Measurements from ENCODE around the gene LYL1.

Gene LYL1

DNA sequence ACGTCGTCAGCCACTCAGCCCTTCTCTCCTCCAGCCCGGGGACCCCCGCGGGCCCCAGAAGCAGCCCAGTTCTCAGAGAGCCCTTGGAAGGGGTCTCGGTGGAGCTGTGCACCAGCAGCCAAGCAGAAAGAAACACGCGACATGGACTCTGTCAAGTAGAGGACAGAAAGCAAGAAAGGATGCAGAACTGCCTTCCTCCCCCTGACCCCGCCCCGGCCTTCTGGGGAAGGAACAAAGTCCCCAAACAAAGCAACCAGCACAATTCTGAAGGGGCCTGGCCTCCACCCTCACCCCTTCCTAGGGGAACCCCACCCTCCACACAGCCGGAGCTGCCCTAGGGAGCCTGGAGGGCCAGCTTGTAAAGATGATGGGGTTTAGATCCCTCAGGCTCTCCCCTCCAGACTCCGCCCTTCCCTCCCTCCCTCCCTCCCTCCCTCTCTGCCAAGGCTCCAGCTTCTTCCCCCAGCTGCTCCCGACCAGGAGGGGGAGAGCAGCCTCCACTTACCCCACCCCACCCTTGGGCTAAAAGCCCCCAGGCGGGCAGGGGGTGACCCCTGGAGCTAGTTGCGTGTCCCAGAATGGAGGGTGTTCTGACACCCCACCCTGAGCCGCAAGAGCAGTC is 7.8 kb downstream of the LYL1 start:
- peaks cover 79% of the 10 kb centered on the region for H3K27me3 ChIP-seq (ENCODE audit: control insufficient read depth, insufficient read depth, low read length)
- no peaks in the 10 kb centered on the region for H3K9me3 ChIP-seq (ENCODE audit: control insufficient read depth, insufficient read depth, low read depth, low read length)
- no peak overlapping the region for H3K27ac ChIP-seq (ENCODE audit: low read depth, low read length)
- peak overlapping the region; percentile 61 for H3K4me3 ChIP-seq (ENCODE audit: low read depth, low read length)
- H3K36me3 ChIP-seq (ENCODE audit: control insufficient read depth, insufficient read depth, low read length) = no peaks in the 10 kb centered on the region
- H3K4me1 ChIP-seq (ENCODE audit: control insufficient read depth, insufficient read depth, low read length) = peaks cover 34% of the 10 kb centered on the region
- no peak overlapping the region for H3K9ac ChIP-seq (ENCODE audit: low read length)

DNA sequence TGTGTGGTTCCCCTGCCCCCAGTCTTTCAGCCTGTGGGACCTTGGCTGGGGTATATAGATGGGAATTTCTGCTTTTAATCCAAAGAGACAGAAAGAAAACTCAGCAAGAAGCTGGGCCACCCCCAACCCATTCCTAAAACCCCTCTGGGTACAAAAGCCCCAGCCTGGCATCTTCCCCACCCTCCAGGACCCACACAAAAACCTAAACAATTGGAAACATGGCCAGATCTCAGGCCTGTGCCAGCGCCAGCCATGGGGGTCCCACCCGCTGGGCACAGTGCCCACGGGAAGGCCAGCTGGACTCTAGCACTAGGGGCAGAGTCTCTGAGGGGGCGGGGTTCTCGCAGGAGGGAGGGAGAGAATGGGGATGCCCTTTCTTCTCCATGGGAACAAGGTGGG is 8.6 kb downstream of the LYL1 start:
- H3K9me3 ChIP-seq (ENCODE audit: control insufficient read depth, insufficient read depth, low read depth, low read length) = no peaks in the 10 kb centered on the region
- H3K36me3 ChIP-seq (ENCODE audit: control insufficient read depth, insufficient read depth, low read length) = no peaks in the 10 kb centered on the region
- peaks cover 34% of the 10 kb centered on the region for H3K4me1 ChIP-seq (ENCODE audit: control insufficient read depth, insufficient read depth, low read length)
- no peak overlapping the region for H3K27ac ChIP-seq (ENCODE audit: low read depth, low read length)
- H3K27me3 ChIP-seq (ENCODE audit: control insufficient read depth, insufficient read depth, low read length) = peaks cover 75% of the 10 kb centered on the region
- peak overlapping the region; percentile 61; the same call in 1 of the 2 replicates for H3K4me3 ChIP-seq (ENCODE audit: low read depth, low read length)
- H3K9ac ChIP-seq (ENCODE audit: low read length) = no peak overlapping the region

DNA sequence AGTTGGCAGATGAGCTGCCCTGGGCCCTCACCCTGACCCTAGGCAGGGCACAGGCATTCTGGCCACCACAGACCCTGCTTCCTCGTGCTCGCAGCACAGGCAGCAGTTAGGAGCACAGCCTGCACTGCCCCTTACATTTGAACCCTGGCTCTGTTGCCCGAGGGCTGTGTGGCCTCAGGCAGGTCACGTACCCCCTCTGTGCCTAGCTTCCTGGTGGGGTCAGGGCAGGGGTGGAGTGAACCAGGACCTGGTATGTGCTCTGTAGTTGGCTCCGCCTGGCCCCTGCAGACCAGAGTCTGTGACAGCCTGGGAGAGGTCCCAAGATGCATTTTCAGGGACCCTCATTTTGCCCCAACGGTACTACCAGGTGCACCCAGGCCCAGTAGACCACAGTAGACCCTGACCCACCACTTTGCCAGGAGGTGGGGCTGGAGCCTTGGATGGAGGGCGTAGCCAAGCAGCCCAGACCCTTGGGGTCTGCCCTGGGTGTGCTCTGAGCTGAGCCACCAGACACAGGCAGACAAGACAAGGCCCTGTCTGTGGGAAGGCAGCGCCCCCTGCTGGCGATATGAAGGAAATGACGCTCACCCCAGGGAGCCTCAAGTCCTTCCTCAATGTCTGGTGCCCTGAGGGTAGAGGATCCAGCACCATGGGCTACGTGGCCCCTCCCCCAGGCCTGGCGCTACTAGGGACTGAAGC is 9.1 kb downstream of the LYL1 start:
- Histone ChIP-seq H3K9ac (ENCODE audit: low read length) (no peak overlapping the region), H3K4me3 (ENCODE audit: low read depth, low read length) (no peak overlapping the region), H3K4me1 (ENCODE audit: control insufficient read depth, insufficient read depth, low read length) (peaks cover 34% of the 10 kb centered on the region), H3K27me3 (ENCODE audit: control insufficient read depth, insufficient read depth, low read length) (peaks cover 69% of the 10 kb centered on the region), H3K9me3 (ENCODE audit: control insufficient read depth, insufficient read depth, low read depth, low read length) (no peaks in the 10 kb centered on the region), H3K36me3 (ENCODE audit: control insufficient read depth, insufficient read depth, low read length) (no peaks in the 10 kb centered on the region), H3K27ac (ENCODE audit: low read depth, low read length) (no peak overlapping the region)

DNA sequence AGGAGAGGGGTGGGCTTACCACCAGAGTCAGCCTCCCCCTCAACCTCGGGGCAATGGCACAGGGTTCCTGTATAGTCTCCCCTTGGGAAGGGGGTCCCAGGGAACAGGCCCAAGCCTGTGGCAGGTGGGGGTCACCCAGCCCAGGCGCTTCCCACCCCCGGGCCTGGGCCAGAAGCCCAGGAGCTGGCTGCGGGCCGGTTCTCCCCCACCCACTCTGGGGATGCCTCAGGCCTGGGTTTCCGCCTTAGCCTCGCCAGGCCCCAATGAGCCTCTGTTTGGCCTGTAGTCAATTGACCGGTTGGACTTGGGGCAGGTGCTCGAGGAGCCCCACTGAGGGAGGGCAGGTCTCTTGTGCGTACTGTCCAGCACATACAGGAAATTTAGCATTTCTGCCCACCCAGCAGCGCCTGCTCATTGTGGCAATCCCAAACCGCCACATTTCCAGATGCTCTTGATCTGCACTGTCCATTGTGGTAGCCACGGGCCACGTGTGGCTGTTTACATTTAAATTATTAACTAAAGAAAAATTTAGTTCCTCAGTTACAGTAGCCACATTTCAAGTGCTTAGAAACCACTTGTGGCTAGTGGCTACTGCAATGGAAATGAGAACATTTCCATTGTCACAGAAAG is 9.9 kb downstream of the LYL1 start:
- H3K27me3 ChIP-seq (ENCODE audit: control insufficient read depth, insufficient read depth, low read length) = peaks cover 61% of the 10 kb centered on the region

DNA sequence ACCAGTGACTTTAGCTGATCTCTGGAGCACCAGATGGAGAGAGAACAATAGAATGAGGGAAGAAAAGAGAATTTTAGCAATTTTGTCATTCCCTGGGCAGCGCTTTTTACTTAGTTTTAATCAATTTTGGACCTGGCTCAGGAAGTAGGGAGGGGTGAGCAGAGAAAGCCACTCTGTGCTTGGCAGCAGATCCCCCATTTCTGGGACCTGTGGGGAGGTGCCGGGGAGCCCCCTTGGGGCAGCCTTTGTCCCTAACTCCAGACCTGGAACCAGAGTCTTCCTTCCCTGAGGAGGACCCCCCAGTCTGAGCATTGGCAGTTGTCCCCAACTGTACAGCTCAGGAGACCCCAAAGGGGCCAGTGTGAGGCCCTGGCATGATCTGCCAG is 10.5 kb downstream of the LYL1 start:
- peaks cover 59% of the 10 kb centered on the region for H3K27me3 ChIP-seq (ENCODE audit: control insufficient read depth, insufficient read depth, low read length)
- no peak overlapping the region for H3K9ac ChIP-seq (ENCODE audit: low read length)
- H3K27ac ChIP-seq (ENCODE audit: low read depth, low read length) = no peak overlapping the region
- no peak overlapping the region for H3K4me3 ChIP-seq (ENCODE audit: low read depth, low read length)
- no peaks in the 10 kb centered on the region for H3K36me3 ChIP-seq (ENCODE audit: control insufficient read depth, insufficient read depth, low read length)
- no peaks in the 10 kb centered on the region for H3K9me3 ChIP-seq (ENCODE audit: control insufficient read depth, insufficient read depth, low read depth, low read length)
- peaks cover 34% of the 10 kb centered on the region for H3K4me1 ChIP-seq (ENCODE audit: control insufficient read depth, insufficient read depth, low read length)

More for the DNA sequence above, 9.9 kb downstream of the LYL1 start:
- Histone ChIP-seq H3K9ac (ENCODE audit: low read length) (no peak overlapping the region), H3K27ac (ENCODE audit: low read depth, low read length) (no peak overlapping the region), H3K36me3 (ENCODE audit: control insufficient read depth, insufficient read depth, low read length) (no peaks in the 10 kb centered on the region), H3K4me3 (ENCODE audit: low read depth, low read length) (no peak overlapping the region), H3K4me1 (ENCODE audit: control insufficient read depth, insufficient read depth, low read length) (peaks cover 34% of the 10 kb centered on the region), H3K9me3 (ENCODE audit: control insufficient read depth, insufficient read depth, low read depth, low read length) (no peaks in the 10 kb centered on the region)

DNA sequence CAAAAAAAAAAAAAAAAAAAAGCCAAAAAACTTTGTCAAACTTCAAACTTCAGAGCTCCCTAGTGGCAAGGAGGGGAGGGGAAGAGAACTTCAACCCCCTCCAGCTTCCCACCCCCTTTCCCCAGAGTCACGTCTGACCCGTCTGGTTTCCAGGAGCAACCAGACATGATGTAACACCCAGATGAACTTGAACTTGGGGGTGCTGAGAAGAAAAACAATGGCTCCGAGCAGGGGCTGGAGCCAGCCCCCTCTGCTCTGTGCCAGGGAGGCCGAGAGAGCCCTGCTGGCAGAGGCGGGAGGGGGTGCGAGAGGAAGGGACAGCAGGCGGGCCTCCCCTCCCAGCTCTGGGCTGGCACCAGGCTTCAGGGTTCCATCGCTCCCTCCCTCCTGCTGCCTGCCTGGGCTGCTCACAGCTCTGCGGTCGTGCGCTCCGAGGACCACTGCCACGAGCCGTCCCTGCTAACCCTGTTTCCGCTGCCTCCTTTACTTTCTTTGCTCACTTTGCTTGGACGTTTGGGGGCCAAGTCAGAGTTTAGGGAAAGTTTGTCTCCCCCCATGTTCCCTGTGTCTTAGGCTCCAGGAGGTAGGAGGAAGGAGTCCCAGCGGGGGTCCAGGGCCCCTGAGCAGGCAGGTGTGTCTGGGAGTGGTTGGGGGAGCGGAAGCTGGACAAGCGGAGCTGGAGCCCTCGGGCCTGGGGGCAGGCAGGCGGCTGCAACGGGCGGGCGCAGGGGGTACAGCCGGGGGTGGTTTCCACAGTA is 11.1 kb downstream of the LYL1 start:
- Histone ChIP-seq H3K4me3 (ENCODE audit: low read depth, low read length) (peak overlapping the region; percentile 40; the same call in 1 of the 2 replicates), H3K9me3 (ENCODE audit: control insufficient read depth, insufficient read depth, low read depth, low read length) (no peaks in the 10 kb centered on the region), H3K27me3 (ENCODE audit: control insufficient read depth, insufficient read depth, low read length) (peaks cover 55% of the 10 kb centered on the region), H3K27ac (ENCODE audit: low read depth, low read length) (no peak overlapping the region), H3K9ac (ENCODE audit: low read length) (peak overlapping the region; percentile 59), H3K36me3 (ENCODE audit: control insufficient read depth, insufficient read depth, low read length) (no peaks in the 10 kb centered on the region), H3K4me1 (ENCODE audit: control insufficient read depth, insufficient read depth, low read length) (peaks cover 34% of the 10 kb centered on the region)

DNA sequence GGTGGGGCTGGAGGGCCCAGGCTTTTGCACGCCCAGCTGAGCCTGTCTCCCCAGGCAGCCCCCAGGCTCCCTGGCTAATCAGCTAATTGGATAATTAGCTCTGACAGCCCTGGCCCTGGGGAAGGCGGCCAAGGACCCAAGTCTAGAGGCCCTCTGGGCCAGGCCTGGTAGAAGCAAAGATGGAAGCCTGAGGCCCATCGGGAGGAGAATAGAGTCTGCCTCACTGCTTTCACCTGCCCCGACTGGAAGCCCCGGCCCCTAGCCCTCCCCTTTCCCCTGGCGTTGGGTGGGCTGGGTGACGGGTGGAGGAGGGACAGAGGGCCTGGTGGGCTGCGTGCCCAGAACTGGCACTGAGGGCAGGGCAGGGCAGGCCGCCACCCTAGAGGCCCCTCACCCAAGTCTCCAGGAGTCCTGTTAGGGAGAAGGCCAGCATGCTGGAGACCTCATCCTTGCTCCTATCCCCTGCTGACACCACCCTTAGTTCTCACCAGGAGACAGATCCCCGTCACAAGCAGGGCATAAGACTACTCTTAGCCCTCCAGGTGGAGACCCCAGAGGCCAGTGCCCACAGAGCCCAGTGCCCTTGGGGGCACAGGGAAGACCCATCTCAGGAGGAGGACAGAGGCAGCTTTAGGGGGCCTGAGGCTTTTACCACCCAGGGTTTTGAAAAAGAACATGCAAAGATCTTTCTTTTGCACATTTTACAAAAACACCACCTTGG is 12.0 kb downstream of the LYL1 start:
- Histone ChIP-seq H3K27me3 (ENCODE audit: control insufficient read depth, insufficient read depth, low read length) (peaks cover 49% of the 10 kb centered on the region), H3K27ac (ENCODE audit: low read depth, low read length) (no peak overlapping the region), H3K4me3 (ENCODE audit: low read depth, low read length) (no peak overlapping the region), H3K4me1 (ENCODE audit: control insufficient read depth, insufficient read depth, low read length) (peaks cover 34% of the 10 kb centered on the region), H3K9ac (ENCODE audit: low read length) (no peak overlapping the region), H3K36me3 (ENCODE audit: control insufficient read depth, insufficient read depth, low read length) (no peaks in the 10 kb centered on the region), H3K9me3 (ENCODE audit: control insufficient read depth, insufficient read depth, low read depth, low read length) (no peaks in the 10 kb centered on the region)

DNA sequence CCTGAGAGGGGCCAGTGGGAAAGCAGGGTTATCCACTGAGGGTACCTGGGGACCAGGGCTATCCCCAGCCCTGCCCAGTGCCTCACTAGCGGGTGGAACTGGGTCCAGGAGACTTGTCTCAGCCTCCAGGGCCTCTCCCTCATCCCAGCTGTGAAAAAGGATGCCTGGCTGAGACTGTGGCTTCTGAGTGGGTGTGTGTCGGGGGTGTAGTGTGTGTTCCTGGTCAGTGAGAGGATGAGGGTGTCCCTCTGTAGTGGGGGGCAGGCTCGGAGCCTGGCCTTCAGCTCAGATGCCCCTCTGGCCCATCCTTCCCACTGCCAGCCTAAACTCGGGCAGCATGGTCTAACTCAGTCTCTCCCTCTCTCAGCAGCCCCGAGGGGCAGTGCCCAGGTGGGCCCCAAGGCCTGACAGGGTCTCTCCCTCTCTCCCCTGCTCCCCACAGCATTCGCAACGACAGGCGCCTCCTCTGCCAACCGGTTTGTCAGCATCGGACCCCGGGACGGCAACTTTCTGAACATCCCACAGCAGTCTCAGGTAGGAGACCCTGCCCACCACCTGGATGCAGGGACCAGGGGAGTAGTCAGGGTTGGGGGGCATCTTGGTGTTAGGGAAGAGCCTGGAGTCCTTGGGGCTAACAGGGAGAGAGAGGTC is 12.7 kb downstream of the LYL1 start:
- Histone ChIP-seq H3K27ac (ENCODE audit: low read depth, low read length) (no peak overlapping the region), H3K9ac (ENCODE audit: low read length) (no peak overlapping the region), H3K9me3 (ENCODE audit: control insufficient read depth, insufficient read depth, low read depth, low read length) (no peaks in the 10 kb centered on the region), H3K4me3 (ENCODE audit: low read depth, low read length) (no peak overlapping the region), H3K27me3 (ENCODE audit: control insufficient read depth, insufficient read depth, low read length) (peaks cover 51% of the 10 kb centered on the region), H3K4me1 (ENCODE audit: control insufficient read depth, insufficient read depth, low read length) (peaks cover 34% of the 10 kb centered on the region), H3K36me3 (ENCODE audit: control insufficient read depth, insufficient read depth, low read length) (no peaks in the 10 kb centered on the region)

DNA sequence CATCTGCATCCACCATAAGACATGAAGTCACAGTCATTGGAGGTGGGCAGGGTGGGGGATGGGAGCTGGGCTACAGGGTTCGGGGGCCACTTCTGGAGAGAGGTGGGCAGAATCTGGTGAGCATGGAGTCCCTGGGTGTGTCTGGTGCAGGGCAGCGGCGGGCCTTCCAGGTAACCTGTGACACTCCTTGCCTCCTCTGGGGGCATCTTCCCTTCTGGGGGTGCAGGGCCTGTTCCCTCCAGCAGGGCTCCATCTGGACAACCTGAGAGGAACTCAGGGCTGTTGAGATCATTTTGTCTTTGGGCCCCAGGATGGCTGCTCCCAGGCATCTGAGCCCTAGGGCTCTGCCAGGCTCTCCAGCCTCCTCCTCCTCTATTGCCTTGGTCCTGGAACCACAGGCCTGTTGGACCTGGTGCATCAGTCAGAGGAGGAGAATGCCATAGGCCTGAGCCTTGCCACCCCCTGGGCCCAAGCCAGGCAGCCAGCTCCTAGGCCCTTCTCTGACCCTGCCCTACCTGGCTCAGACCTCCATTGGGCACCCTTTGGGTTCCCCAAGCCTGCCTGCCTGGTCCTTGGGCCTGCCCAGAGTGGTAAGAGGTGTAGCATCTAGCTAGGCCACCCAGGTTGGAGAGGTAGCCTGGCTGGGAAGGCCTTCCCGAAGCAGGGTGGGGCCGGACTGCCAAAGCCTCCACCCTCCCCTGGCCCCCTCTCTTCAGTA is 13.4 kb downstream of the LYL1 start:
- H3K27me3 ChIP-seq (ENCODE audit: control insufficient read depth, insufficient read depth, low read length) = peaks cover 44% of the 10 kb centered on the region
- no peaks in the 10 kb centered on the region for H3K36me3 ChIP-seq (ENCODE audit: control insufficient read depth, insufficient read depth, low read length)
- H3K9ac ChIP-seq (ENCODE audit: low read length) = no peak overlapping the region
- H3K4me3 ChIP-seq (ENCODE audit: low read depth, low read length) = no peak overlapping the region
- H3K27ac ChIP-seq (ENCODE audit: low read depth, low read length) = no peak overlapping the region
- peaks cover 28% of the 10 kb centered on the region for H3K4me1 ChIP-seq (ENCODE audit: control insufficient read depth, insufficient read depth, low read length)
- no peaks in the 10 kb centered on the region for H3K9me3 ChIP-seq (ENCODE audit: control insufficient read depth, insufficient read depth, low read depth, low read length)

Measured in HUES6 (cell line).